Peyer's patch (tissue), 4 donors: ENCODE data around the gene MSI2.

Source experiments
- POLR2A ChIP-seq, 2 donors: fragments of 450-650 bp; IDR thresholded peaks; one replicate each; pipeline ENCODE4 v1.5.1; 2017; ENCODE audit warnings: antibody characterized with exemption in 2 of 2, mild to moderate bottlenecking in 2 of 2, moderate library complexity in 2 of 2
- TF ChIP-seq, protein P1 (sequence below), 6 experiments: fragments of 450-650 bp in 4 of 6; fragments of 200-600 bp in 2 of 6; sonication (generic) in 1 of 6; IDR thresholded peaks; one replicate each; pipeline ENCODE4 v1.5.1; 2017 to 2019; ENCODE audit warnings: antibody characterized with exemption in 6 of 6, mild to moderate bottlenecking in 3 of 6, moderate library complexity in 1 of 6

DNA sequence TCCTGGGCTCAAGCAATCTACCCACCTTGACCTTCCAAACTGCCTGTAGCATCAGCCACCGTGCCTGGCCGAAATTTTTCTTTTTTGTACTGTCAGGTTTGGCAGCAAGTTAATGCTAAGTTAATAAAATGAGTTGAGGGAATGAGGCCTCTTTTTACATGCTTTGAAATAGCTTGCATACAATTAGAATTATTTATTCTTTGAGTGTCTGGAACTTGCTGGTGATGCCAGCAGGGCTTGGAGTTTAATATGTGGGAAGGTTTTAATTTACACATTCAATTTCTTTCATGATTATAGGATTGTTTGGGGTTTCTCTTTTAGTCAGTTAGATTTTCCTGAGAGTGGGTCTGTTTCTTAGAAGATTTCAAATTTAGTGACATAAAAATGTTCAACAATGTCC, 31.2 kb upstream of the MSI2 start:
- TF ChIP-seq, protein P1, sequence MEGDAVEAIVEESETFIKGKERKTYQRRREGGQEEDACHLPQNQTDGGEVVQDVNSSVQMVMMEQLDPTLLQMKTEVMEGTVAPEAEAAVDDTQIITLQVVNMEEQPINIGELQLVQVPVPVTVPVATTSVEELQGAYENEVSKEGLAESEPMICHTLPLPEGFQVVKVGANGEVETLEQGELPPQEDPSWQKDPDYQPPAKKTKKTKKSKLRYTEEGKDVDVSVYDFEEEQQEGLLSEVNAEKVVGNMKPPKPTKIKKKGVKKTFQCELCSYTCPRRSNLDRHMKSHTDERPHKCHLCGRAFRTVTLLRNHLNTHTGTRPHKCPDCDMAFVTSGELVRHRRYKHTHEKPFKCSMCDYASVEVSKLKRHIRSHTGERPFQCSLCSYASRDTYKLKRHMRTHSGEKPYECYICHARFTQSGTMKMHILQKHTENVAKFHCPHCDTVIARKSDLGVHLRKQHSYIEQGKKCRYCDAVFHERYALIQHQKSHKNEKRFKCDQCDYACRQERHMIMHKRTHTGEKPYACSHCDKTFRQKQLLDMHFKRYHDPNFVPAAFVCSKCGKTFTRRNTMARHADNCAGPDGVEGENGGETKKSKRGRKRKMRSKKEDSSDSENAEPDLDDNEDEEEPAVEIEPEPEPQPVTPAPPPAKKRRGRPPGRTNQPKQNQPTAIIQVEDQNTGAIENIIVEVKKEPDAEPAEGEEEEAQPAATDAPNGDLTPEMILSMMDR (IDR thresholded peaks at IDR 0.05): no peak
- no peak for TF ChIP-seq POLR2A (IDR thresholded peaks at IDR 0.05)
